A673 (cell line): ENCODE data around the gene NPHP4. TPM values are rescaled to one million over a fixed set of nuclear protein-coding genes. Genes with fewer than 3 reads are reported as not detected.

Source experiments
- BruUV-seq: library from RNA; stranded (reverse); fragments of 400-500 nt; replicated peaks from 2 replicates; lab custom pipeline; 2021; lab: Mats Ljungman, UMichigan
- CTCF ChIA-PET: fragments of 300-600 bp; sonication (Branson Sonifier 250); formaldehyde crosslinking; loops from one replicate; lab custom pipeline; 2022; ENCODE audit warnings: antibody characterized with exemption; lab: Charles Lee
- POLR2A ChIA-PET: fragments of 300-600 bp; sonication (Branson Sonifier 250); formaldehyde crosslinking; loops from one replicate; lab custom pipeline; 2022; ENCODE audit warnings: antibody characterized with exemption; ENCODE audit not compliant: low non-redundant PET; lab: Charles Lee
- DNase-seq: peaks from one replicate; pipeline ENCODE4 v3.0.0-alpha.2; 2015; ENCODE audit warnings: low spot score
- H3K27ac ChIP-seq: fragments of 200-600 bp; sonication (generic); 2 replicates; pipeline ENCODE4 v1.5.1; 2016; ENCODE audit warnings: mixed run types, low read depth, mild to moderate bottlenecking, mixed read lengths, antibody characterized with exemption, low read length; ENCODE audit not compliant: poor library complexity, severe bottlenecking
- H3K27me3 ChIP-seq: fragments of 200-600 bp; sonication (generic); replicated peaks from 2 replicates; pipeline ENCODE4 v1.6.1; 2017; ENCODE audit warnings: mixed run types, low read depth, mild to moderate bottlenecking, mixed read lengths, antibody characterized with exemption, low read length; ENCODE audit not compliant: insufficient read depth, poor library complexity
- H3K36me3 ChIP-seq: fragments of 200-600 bp; sonication (generic); 2 replicates; pipeline ENCODE4 v1.6.1; 2016; ENCODE audit warnings: mixed run types, mild to moderate bottlenecking, mixed read lengths, antibody characterized with exemption, low read length; ENCODE audit not compliant: insufficient read depth, poor library complexity, severe bottlenecking
- H3K4me1 ChIP-seq: fragments of 200-600 bp; sonication (generic); 2 replicates; pipeline ENCODE4 v1.6.1; 2017; ENCODE audit warnings: mixed run types, mild to moderate bottlenecking, mixed read lengths, antibody characterized with exemption, low read length; ENCODE audit not compliant: insufficient read depth, poor library complexity, severe bottlenecking
- H3K4me3 ChIP-seq: fragments of 200-600 bp; sonication (generic); 2 replicates; pipeline ENCODE4 v1.5.1; 2016; ENCODE audit warnings: low read depth, mixed run types, mild to moderate bottlenecking, mixed read lengths, low read length; ENCODE audit not compliant: poor library complexity, severe bottlenecking
- H3K9me3 ChIP-seq: fragments of 200-600 bp; sonication (generic); 2 replicates; pipeline ENCODE4 v1.6.1; 2016; ENCODE audit warnings: mixed run types, low read depth, mild to moderate bottlenecking, mixed read lengths, antibody characterized with exemption, low read length; ENCODE audit not compliant: poor library complexity, severe bottlenecking
- CTCF ChIP-seq: fragments of 300-800, 200-600 bp; sonication (generic); conservative IDR thresholded peaks from 2 replicates; pipeline ENCODE4 v1.5.1; 2017; ENCODE audit warnings: low read depth, mild to moderate bottlenecking, antibody characterized with exemption, low read length, moderate library complexity, mixed read lengths
- EZH2 ChIP-seq: fragments of 200-600 bp; sonication (generic); IDR thresholded peaks from 2 replicates; pipeline ENCODE4 v1.6.1; 2017; ENCODE audit warnings: borderline replicate concordance, low read depth, mild to moderate bottlenecking, mixed read lengths, antibody characterized with exemption, low read length; ENCODE audit not compliant: poor library complexity, severe bottlenecking
- intact Hi-C: fragments of 100-400 bp; cut with micrococcal nuclease; formaldehyde crosslinking; loops from one replicate; pipeline ENCODE4 v1.10.0; 2022; ENCODE audit not compliant: unreplicated experiment
- total RNA-seq: library from RNA; stranded (reverse); gene quantifications from 2 replicates; pipeline ENCODE4 v1.2.3, GENCODE V29; 2021

NPHP4 gene
- total RNA-seq, 1 experiment from 2014 or later, result 27.6 TPM

- no peaks in the 10 kb centered on the region for H3K27me3 ChIP-seq
- DNase-seq, result no peak
- BruUV-seq, result no TSS peak
Observed at GRCh38 chr1:6000444-6001288, 8.4 kb upstream of the NPHP4 start.

GRCh38 chr1:5999711-6000443 is 7.7 kb upstream of the NPHP4 start:
- Histone ChIP-seq H3K27me3 (no peaks in the 10 kb centered on the region), H3K4me3 (no peak overlapping the region), H3K9me3 (no peaks in the 10 kb centered on the region), H3K27ac (no peak overlapping the region), H3K36me3 (no peaks in the 10 kb centered on the region), H3K4me1 (peaks cover 27% of the 10 kb centered on the region)
- no peak for DNase-seq
- intact Hi-C loops, result no loop called here
- ChIA-PET CTCF (no interaction called here), POLR2A (no interaction called here)
- TF ChIP-seq EZH2 (no peak), CTCF (no peak)
- BruUV-seq, result no TSS peak

More at GRCh38 chr1:6000444-6001288, 8.4 kb upstream of the NPHP4 start:
- H3K9me3 ChIP-seq, result no peaks in the 10 kb centered on the region
- TF ChIP-seq CTCF, result no peak
- no peak for TF ChIP-seq EZH2
- H3K4me1 ChIP-seq, result peaks cover 27% of the 10 kb centered on the region
- no peak overlapping the region for H3K27ac ChIP-seq
- H3K36me3 ChIP-seq, result no peaks in the 10 kb centered on the region
- intact Hi-C loops, result no loop called here
- CTCF ChIA-PET, result no interaction called here
- H3K4me3 ChIP-seq, result no peak overlapping the region
- POLR2A ChIA-PET, result no interaction called here

GRCh38 chr1:5998906-5999301 is 6.7 kb upstream of the NPHP4 start:
- TF ChIP-seq CTCF (no peak), EZH2 (no peak)
- no peak overlapping the region for H3K27ac ChIP-seq
- no TSS peak for BruUV-seq
- peaks cover 21% of the 10 kb centered on the region for H3K4me1 ChIP-seq
- no peak overlapping the region for H3K4me3 ChIP-seq
- DNase-seq, result no peak
- no peaks in the 10 kb centered on the region for H3K9me3 ChIP-seq
- no peaks in the 10 kb centered on the region for H3K27me3 ChIP-seq
- intact Hi-C loops, result no loop called here
- CTCF ChIA-PET, result no interaction called here
- POLR2A ChIA-PET, result no interaction called here
- no peaks in the 10 kb centered on the region for H3K36me3 ChIP-seq
